Measurements from ENCODE around the gene SH3BP1.

The SH3BP1 gene

DNA sequence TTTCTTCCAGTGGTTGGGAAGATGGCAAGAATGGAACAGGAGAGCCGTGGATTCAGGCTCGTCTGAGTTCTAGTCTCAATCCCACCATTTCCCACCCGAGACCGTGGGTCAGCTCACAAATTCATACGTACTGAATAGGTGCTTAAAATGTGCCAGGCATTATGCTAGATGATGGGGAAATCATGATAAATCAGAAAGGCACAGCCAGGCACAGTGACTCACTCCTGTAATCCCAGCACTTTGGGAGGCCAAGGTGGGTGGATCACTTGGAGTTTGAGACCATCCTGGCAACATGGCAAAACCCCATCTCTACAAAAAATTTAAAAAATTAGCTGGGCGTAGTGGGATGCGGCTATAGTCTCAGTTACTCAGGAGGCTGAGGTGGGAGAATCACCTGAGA, 64.4 kb downstream of the SH3BP1 start:
- Histone ChIP-seq H3K27me3 (ENCODE audit: control insufficient read depth, low read length) (no peaks in the 10 kb centered on the region), H3K9me2 (replicated peaks; ENCODE audit: control insufficient read depth, low read length) (no peaks in the 10 kb centered on the region), H3F3A (ENCODE audit: control insufficient read depth, insufficient read depth) (no peaks in the 10 kb centered on the region), H4K20me1 (ENCODE audit: control insufficient read depth, insufficient read depth, low read depth, low read length) (no peaks in the 10 kb centered on the region), H3K79me2 (ENCODE audit: control insufficient read depth, low read length) (no peaks in the 10 kb centered on the region), H3K36me3 (ENCODE audit: control insufficient read depth, low read length) (no peaks in the 10 kb centered on the region), H3K9me3 (ENCODE audit: control insufficient read depth, insufficient read depth, low read length) (no peaks in the 10 kb centered on the region), H3K4me1 (ENCODE audit: control insufficient read depth, low read length) (no peaks in the 10 kb centered on the region; the same call in 1 of the 2 replicates), H3K4me2 (ENCODE audit: low read length) (no peak overlapping the region), H3K4me3 (ENCODE audit: low read length) (no peak overlapping the region), H3K27ac (ENCODE audit: low read depth, low read length) (no peak overlapping the region)
- TF ChIP-seq, protein P1, sequence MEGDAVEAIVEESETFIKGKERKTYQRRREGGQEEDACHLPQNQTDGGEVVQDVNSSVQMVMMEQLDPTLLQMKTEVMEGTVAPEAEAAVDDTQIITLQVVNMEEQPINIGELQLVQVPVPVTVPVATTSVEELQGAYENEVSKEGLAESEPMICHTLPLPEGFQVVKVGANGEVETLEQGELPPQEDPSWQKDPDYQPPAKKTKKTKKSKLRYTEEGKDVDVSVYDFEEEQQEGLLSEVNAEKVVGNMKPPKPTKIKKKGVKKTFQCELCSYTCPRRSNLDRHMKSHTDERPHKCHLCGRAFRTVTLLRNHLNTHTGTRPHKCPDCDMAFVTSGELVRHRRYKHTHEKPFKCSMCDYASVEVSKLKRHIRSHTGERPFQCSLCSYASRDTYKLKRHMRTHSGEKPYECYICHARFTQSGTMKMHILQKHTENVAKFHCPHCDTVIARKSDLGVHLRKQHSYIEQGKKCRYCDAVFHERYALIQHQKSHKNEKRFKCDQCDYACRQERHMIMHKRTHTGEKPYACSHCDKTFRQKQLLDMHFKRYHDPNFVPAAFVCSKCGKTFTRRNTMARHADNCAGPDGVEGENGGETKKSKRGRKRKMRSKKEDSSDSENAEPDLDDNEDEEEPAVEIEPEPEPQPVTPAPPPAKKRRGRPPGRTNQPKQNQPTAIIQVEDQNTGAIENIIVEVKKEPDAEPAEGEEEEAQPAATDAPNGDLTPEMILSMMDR (IDR thresholded peaks at IDR 0.05; ENCODE audit: low read depth, low read length, poor library complexity, severe bottlenecking): no peak
- no peak for TF ChIP-seq EZH2phosphoT487 (IDR thresholded peaks at IDR 0.05; ENCODE audit: borderline replicate concordance, low read length)

DNA sequence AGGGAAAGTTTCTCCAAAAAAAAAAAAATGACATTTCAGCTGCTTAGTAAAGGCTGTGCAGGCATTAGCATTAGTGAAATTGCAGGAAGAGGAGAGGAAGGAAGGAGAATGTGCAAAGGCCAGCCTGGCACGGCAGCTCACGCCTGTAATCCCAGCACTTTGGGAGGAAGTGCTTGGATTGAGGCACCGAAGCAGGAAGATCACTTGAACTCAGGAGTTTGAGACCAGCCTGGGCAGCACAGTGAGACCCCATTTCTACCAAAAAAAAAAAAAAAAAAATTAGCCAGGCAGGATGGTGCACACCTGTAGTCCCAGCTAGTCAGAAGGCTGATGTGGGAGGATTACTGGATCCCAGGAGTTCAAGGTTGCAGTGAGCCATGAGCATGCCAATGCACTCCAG, 65.2 kb downstream of the SH3BP1 start:
- H3K9me2 ChIP-seq (replicated peaks; ENCODE audit: control insufficient read depth, low read length): no peaks in the 10 kb centered on the region
- H4K20me1 ChIP-seq (ENCODE audit: control insufficient read depth, insufficient read depth, low read depth, low read length): no peaks in the 10 kb centered on the region
- H3K9me3 ChIP-seq (ENCODE audit: control insufficient read depth, insufficient read depth, low read length): no peaks in the 10 kb centered on the region
- H3K4me2 ChIP-seq (ENCODE audit: low read length): no peak overlapping the region
- H3K4me3 ChIP-seq (ENCODE audit: low read length): no peak overlapping the region
- no peaks in the 10 kb centered on the region for H3K79me2 ChIP-seq (ENCODE audit: control insufficient read depth, low read length)
- H3K27ac ChIP-seq (ENCODE audit: low read depth, low read length): no peak overlapping the region
- no peaks in the 10 kb centered on the region for H3K27me3 ChIP-seq (ENCODE audit: control insufficient read depth, low read length)
- no peaks in the 10 kb centered on the region for H3F3A ChIP-seq (ENCODE audit: control insufficient read depth, insufficient read depth)
- H3K4me1 ChIP-seq (ENCODE audit: control insufficient read depth, low read length): no peaks in the 10 kb centered on the region; the same call in 1 of the 2 replicates
- no peaks in the 10 kb centered on the region for H3K36me3 ChIP-seq (ENCODE audit: control insufficient read depth, low read length)
- TF ChIP-seq, protein P1 (IDR thresholded peaks at IDR 0.05; ENCODE audit: low read depth, low read length, poor library complexity, severe bottlenecking): no peak
- TF ChIP-seq EZH2phosphoT487 (IDR thresholded peaks at IDR 0.05; ENCODE audit: borderline replicate concordance, low read length): no peak

DNA sequence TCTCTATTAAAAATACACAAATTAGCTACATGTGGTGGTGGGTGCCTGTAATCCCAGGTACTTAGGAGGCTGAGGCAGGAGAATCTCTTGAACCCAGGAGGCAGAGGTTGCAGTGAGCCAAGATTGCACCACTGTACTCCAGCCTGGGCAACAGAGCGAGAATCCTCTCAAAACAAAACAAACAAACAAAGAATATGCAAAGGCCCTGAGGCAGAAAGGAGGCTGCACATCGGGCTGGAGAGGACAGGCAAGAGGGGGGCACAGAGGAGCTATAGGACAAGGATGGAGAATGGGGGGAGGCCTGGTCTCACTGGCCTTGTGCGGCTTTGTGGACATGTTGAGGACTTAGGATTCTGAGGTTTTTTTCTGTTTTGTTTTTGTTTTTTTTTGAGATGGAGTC, 65.7 kb downstream of the SH3BP1 start:
- no peaks in the 10 kb centered on the region for H3K36me3 ChIP-seq (ENCODE audit: control insufficient read depth, low read length)
- no peak overlapping the region for H3K27ac ChIP-seq (ENCODE audit: low read depth, low read length)
- TF ChIP-seq, protein P1 (IDR thresholded peaks at IDR 0.05; ENCODE audit: low read depth, low read length, poor library complexity, severe bottlenecking): no peak
- no peak overlapping the region for H3K4me2 ChIP-seq (ENCODE audit: low read length)
- no peaks in the 10 kb centered on the region for H3F3A ChIP-seq (ENCODE audit: control insufficient read depth, insufficient read depth)
- no peaks in the 10 kb centered on the region for H4K20me1 ChIP-seq (ENCODE audit: control insufficient read depth, insufficient read depth, low read depth, low read length)
- no peaks in the 10 kb centered on the region for H3K9me3 ChIP-seq (ENCODE audit: control insufficient read depth, insufficient read depth, low read length)
- no peaks in the 10 kb centered on the region for H3K79me2 ChIP-seq (ENCODE audit: control insufficient read depth, low read length)
- H3K9me2 ChIP-seq (replicated peaks; ENCODE audit: control insufficient read depth, low read length): no peaks in the 10 kb centered on the region
- H3K27me3 ChIP-seq (ENCODE audit: control insufficient read depth, low read length): no peaks in the 10 kb centered on the region
- H3K4me3 ChIP-seq (ENCODE audit: low read length): no peak overlapping the region
- no peaks in the 10 kb centered on the region; the same call in 1 of the 2 replicates for H3K4me1 ChIP-seq (ENCODE audit: control insufficient read depth, low read length)
